Omental fat pad (tissue), 4 donors: Measurements from ENCODE around the gene COL23A1. TPM values are rescaled to one million over a fixed set of nuclear protein-coding genes. Genes with fewer than 3 reads are reported as not detected.

Experiments used
- ATAC-seq: fragments of 150-250 bp; one replicate; pipeline ENCODE4 v1.9.1; 2016; ENCODE audit warnings: mild to moderate bottlenecking, moderate library complexity; ENCODE audit not compliant: low FRiP score
- DNase-seq: peaks from one replicate; pipeline ENCODE4 v3.0.0-alpha.2; 2019; ENCODE audit warnings: low spot score
- CTCF ChIP-seq, 3 donors: fragments of 450-650 bp; IDR thresholded peaks; one replicate each; pipeline ENCODE4 v1.5.1; 2016 to 2017; ENCODE audit warnings: antibody characterized with exemption in 3 of 3, mild to moderate bottlenecking in 3 of 3, moderate library complexity in 2 of 3
- total RNA-seq, 4 donors: library from RNA; depleted of rRNA; stranded (reverse); fragments of >200 nt; gene quantifications; one replicate each; pipeline ENCODE4 v1.1.0, GENCODE V29; 2016

COL23A1 gene
- total RNA-seq, 4 donors from 2014 or later = 0.12 to 1.0 (median 0.49) TPM

GRCh38 chr5:178509491-178510057, 80.6 kb downstream of the COL23A1 start:
- TF ChIP-seq CTCF (IDR thresholded peaks at IDR 0.05) = no peak
- DNase-seq = no peak
- no peak for ATAC-seq

GRCh38 chr5:178507151-178507932, 82.9 kb downstream of the COL23A1 start:
- TF ChIP-seq CTCF (IDR thresholded peaks at IDR 0.05) = no peak
- ATAC-seq (no peak), DNase-seq (no peak)

GRCh38 chr5:178505639-178506407, 84.4 kb downstream of the COL23A1 start:
- no peak for ATAC-seq
- DNase-seq = no peak
- no peak for TF ChIP-seq CTCF (IDR thresholded peaks at IDR 0.05)

- TF ChIP-seq CTCF (IDR thresholded peaks at IDR 0.05) = no peak
- DNase-seq (no peak), ATAC-seq (peak; percentile 28)
These were observed 85.7 kb downstream of the COL23A1 start for GRCh38 chr5:178504340-178504960.

- no peak for TF ChIP-seq CTCF (IDR thresholded peaks at IDR 0.05)
- ATAC-seq = no peak
- DNase-seq = no peak
These were observed 87.6 kb downstream of the COL23A1 start for GRCh38 chr5:178502401-178503100.

GRCh38 chr5:178499352-178499751, 90.8 kb downstream of the COL23A1 start:
- TF ChIP-seq CTCF (IDR thresholded peaks at IDR 0.05) = no peak
- DNase-seq = no peak
- ATAC-seq = no peak
